ENCODE measurements around the gene THEMIS.
"Not testable (repeated sequence)": the region's sequence is repeated elsewhere in the genome, so short reads cannot be mapped to it uniquely, and the experiment has no call there.

Gene THEMIS

GRCh38 chr6:127762284-127762683 is 138.6 kb downstream of the THEMIS start:
- DNase-seq (ENCODE audit: low read depth): no peak
- no peak overlapping the region for H3K4me3 ChIP-seq (ENCODE audit: low read depth, low read length)

GRCh38 chr6:127761084-127761483 is 139.8 kb downstream of the THEMIS start:
- no peak for DNase-seq (ENCODE audit: low read depth)
- H3K4me3 ChIP-seq (ENCODE audit: low read depth, low read length): no peak overlapping the region

- H3K4me3 ChIP-seq (ENCODE audit: low read depth, low read length): no peak overlapping the region
- no peak for DNase-seq (ENCODE audit: low read depth)
These were observed 151.8 kb downstream of the THEMIS start for GRCh38 chr6:127749095-127749494.

- no peak overlapping the region for H3K4me3 ChIP-seq (ENCODE audit: low read depth, low read length)
- no peak for DNase-seq (ENCODE audit: low read depth)
These were observed 152.6 kb downstream of the THEMIS start for GRCh38 chr6:127748290-127748689.

GRCh38 chr6:127738423-127738822 is 162.4 kb downstream of the THEMIS start:
- no peak for DNase-seq (ENCODE audit: low read depth)
- H3K4me3 ChIP-seq (ENCODE audit: low read depth, low read length): no peak overlapping the region

GRCh38 chr6:127737768-127738167 is 163.1 kb downstream of the THEMIS start:
- no peak for DNase-seq (ENCODE audit: low read depth)
- no peak overlapping the region for H3K4me3 ChIP-seq (ENCODE audit: low read depth, low read length)

- DNase-seq (ENCODE audit: low read depth): peak; percentile 23
- H3K4me3 ChIP-seq (ENCODE audit: low read depth, low read length): no peak overlapping the region
These were observed 163.8 kb downstream of the THEMIS start for GRCh38 chr6:127737009-127737486.

- no peak for DNase-seq (ENCODE audit: low read depth)
- no peak overlapping the region for H3K4me3 ChIP-seq (ENCODE audit: low read depth, low read length)
These were observed 167.9 kb downstream of the THEMIS start for GRCh38 chr6:127732927-127733326.

GRCh38 chr6:127727260-127727953 is 173.5 kb downstream of the THEMIS start:
- no peak overlapping the region for H3K4me3 ChIP-seq (ENCODE audit: low read depth, low read length)
- DNase-seq (ENCODE audit: low read depth): no peak

- DNase-seq (ENCODE audit: low read depth): no peak
- H3K4me3 ChIP-seq (ENCODE audit: low read depth, low read length): no peak overlapping the region
These were observed 175.0 kb downstream of the THEMIS start for GRCh38 chr6:127725821-127726220.

- no peak for DNase-seq (ENCODE audit: low read depth)
- no peak overlapping the region for H3K4me3 ChIP-seq (ENCODE audit: low read depth, low read length)
These were observed 182.2 kb downstream of the THEMIS start for GRCh38 chr6:127718694-127719093.

GRCh38 chr6:127717384-127717783 is 183.5 kb downstream of the THEMIS start:
- no peak for DNase-seq (ENCODE audit: low read depth)
- H3K4me3 ChIP-seq (ENCODE audit: low read depth, low read length): no peak overlapping the region

- no peak for DNase-seq (ENCODE audit: low read depth)
- no peak overlapping the region for H3K4me3 ChIP-seq (ENCODE audit: low read depth, low read length)
These were observed 184.4 kb downstream of the THEMIS start for GRCh38 chr6:127716465-127716864.

- DNase-seq (ENCODE audit: low read depth): no peak
- no peak overlapping the region for H3K4me3 ChIP-seq (ENCODE audit: low read depth, low read length)
These were observed 190.2 kb downstream of the THEMIS start for GRCh38 chr6:127710668-127711067.

- DNase-seq (ENCODE audit: low read depth): no peak
- no peak overlapping the region for H3K4me3 ChIP-seq (ENCODE audit: low read depth, low read length)
These were observed 194.6 kb downstream of the THEMIS start for GRCh38 chr6:127706216-127706615.

GRCh38 chr6:127695108-127695507 is 205.8 kb downstream of the THEMIS start:
- H3K4me3 ChIP-seq (ENCODE audit: low read depth, low read length): no peak overlapping the region
- DNase-seq (ENCODE audit: low read depth): no peak

GRCh38 chr6:127691146-127691545 is 209.7 kb downstream of the THEMIS start:
- DNase-seq (ENCODE audit: low read depth): no peak

GRCh38 chr6:127690588-127690987 is 210.3 kb downstream of the THEMIS start:
- no peak overlapping the region for H3K4me3 ChIP-seq (ENCODE audit: low read depth, low read length)
- DNase-seq (ENCODE audit: low read depth): no peak

More at GRCh38 chr6:127691146-127691545, 209.7 kb downstream of the THEMIS start:
- H3K4me3 ChIP-seq (ENCODE audit: low read depth, low read length): no peak overlapping the region

GRCh38 chr6:127690092-127690491 is 210.8 kb downstream of the THEMIS start:
- DNase-seq (ENCODE audit: low read depth): peak; percentile 3
- no peak overlapping the region for H3K4me3 ChIP-seq (ENCODE audit: low read depth, low read length)

- H3K4me3 ChIP-seq (ENCODE audit: low read depth, low read length): not testable (repeated sequence)
These were observed 213.4 kb downstream of the THEMIS start for GRCh38 chr6:127687490-127687889.

GRCh38 chr6:127686084-127686483 is 214.8 kb downstream of the THEMIS start:
- DNase-seq (ENCODE audit: low read depth): no peak
- H3K4me3 ChIP-seq (ENCODE audit: low read depth, low read length): no peak overlapping the region

More at GRCh38 chr6:127687490-127687889, 213.4 kb downstream of the THEMIS start:
- DNase-seq (ENCODE audit: low read depth): not testable (repeated sequence)

Data from skeletal muscle cell (primary cell).